Natural killer cell treated with Interleukin-12 subunit alpha and Interleukin-12 subunit beta and Interleukin-15 and Interleukin-18, amount 100 ng/mL, for 72 hours (primary cell): ENCODE results near the gene UBR1. TPM values are rescaled to one million over a fixed set of nuclear protein-coding genes. Genes with fewer than 3 reads are reported as not detected.
"Not testable (repeated sequence)": the region's sequence is repeated elsewhere in the genome, so short reads cannot be mapped to it uniquely, and the experiment has no call there.

ENCODE experiments used
- ATAC-seq, 2 donors: fragments of 150-1000 bp; cut with Tn5 transposase in 1 of 2; sonication (Bioruptor Pico), chemical (Tn5 transposase) in 1 of 2; 2 replicates each; pipeline ENCODE4 v1.10.0; 2021
- DNase-seq: peaks from one replicate; pipeline ENCODE4 v3.0.0; 2022; ENCODE audit warnings: low spot score
- H3K27ac Mint-ChIP-seq, 2 donors: 1 replicate in 1 of 2; 2 replicates in 1 of 2; pipeline ENCODE4 v1.8.0; 2022; ENCODE audit warnings: mixed read lengths in 2 of 2, mild to moderate bottlenecking in 1 of 2, moderate library complexity in 1 of 2
- H3K27me3 Mint-ChIP-seq, 2 donors: 1 replicate in 1 of 2; 2 replicates in 1 of 2; pipeline ENCODE4 v1.8.0; 2022; ENCODE audit warnings: mixed read lengths in 2 of 2
- H3K36me3 Mint-ChIP-seq: one replicate; pipeline ENCODE4 v1.8.0; 2022; ENCODE audit warnings: mixed read lengths
- H3K4me1 Mint-ChIP-seq, 2 donors: 1 replicate in 1 of 2; 2 replicates in 1 of 2; pipeline ENCODE4 v1.8.0; 2022; ENCODE audit warnings: low read depth in 2 of 2, mixed read lengths in 2 of 2, mild to moderate bottlenecking in 1 of 2
- H3K4me3 Mint-ChIP-seq: one replicate; pipeline ENCODE4 v1.8.0; 2022; ENCODE audit warnings: mixed read lengths
- H3K9me3 Mint-ChIP-seq: 2 replicates; pipeline ENCODE4 v1.8.0; 2022; ENCODE audit warnings: mixed read lengths
- total RNA-seq, 2 donors: library from RNA; stranded (reverse); gene quantifications; one replicate each; pipeline ENCODE4 v1.2.3, GENCODE V29; 2022

UBR1 gene
- total RNA-seq, 2 donors from 2014 or later: 56.4 to 59.4 TPM

GRCh38 chr15:42919308-42919707 lies 186.5 kb downstream of the UBR1 start:
- ATAC-seq: no peak
- Mint-ChIP-seq H3K27ac (peak overlapping the region; percentile 82 to 93), H3K9me3 (no peaks in the 10 kb centered on the region), H3K4me3 (peak overlapping the region; percentile 91), H3K4me1 (peaks cover 29 to 41% of the 10 kb centered on the region in 2 donors), H3K36me3 (no peaks in the 10 kb centered on the region), H3K27me3 (no peaks in the 10 kb centered on the region)
- no peak for DNase-seq

GRCh38 chr15:42918047-42918446 lies 187.8 kb downstream of the UBR1 start:
- DNase-seq (no peak), ATAC-seq (no peak)
- Mint-ChIP-seq H3K27me3 (no peaks in the 10 kb centered on the region), H3K4me1 (peaks cover 29 to 42% of the 10 kb centered on the region in 2 donors), H3K4me3 (no peak overlapping the region), H3K9me3 (no peaks in the 10 kb centered on the region), H3K36me3 (no peaks in the 10 kb centered on the region), H3K27ac (no peak overlapping the region)

- no peaks in the 10 kb centered on the region for H3K36me3 Mint-ChIP-seq
- peaks cover 19 to 29% of the 10 kb centered on the region in 2 donors for H3K4me1 Mint-ChIP-seq
- no peak overlapping the region for H3K4me3 Mint-ChIP-seq
- H3K27me3 Mint-ChIP-seq: no peaks in the 10 kb centered on the region
- H3K9me3 Mint-ChIP-seq: no peaks in the 10 kb centered on the region
- no peak for ATAC-seq
- H3K27ac Mint-ChIP-seq: peak overlapping the region in 1 of 2 donors; percentile 43
- no peak for DNase-seq
Measured at GRCh38 chr15:42915654-42916315, 190.1 kb downstream of the UBR1 start.

GRCh38 chr15:42914728-42915497 lies 190.9 kb downstream of the UBR1 start:
- H3K4me3 Mint-ChIP-seq: no peak overlapping the region
- no peaks in the 10 kb centered on the region for H3K27me3 Mint-ChIP-seq
- ATAC-seq (no peak), DNase-seq (no peak)
- H3K27ac Mint-ChIP-seq: no peak overlapping the region
- H3K9me3 Mint-ChIP-seq: no peaks in the 10 kb centered on the region
- no peaks in the 10 kb centered on the region for H3K36me3 Mint-ChIP-seq
- peaks cover 16 to 28% of the 10 kb centered on the region in 2 donors for H3K4me1 Mint-ChIP-seq

- H3K27ac Mint-ChIP-seq: no peak overlapping the region
- peaks cover 8 to 14% of the 10 kb centered on the region in 2 donors for H3K4me1 Mint-ChIP-seq
- H3K27me3 Mint-ChIP-seq: no peaks in the 10 kb centered on the region
- no peaks in the 10 kb centered on the region for H3K9me3 Mint-ChIP-seq
- ATAC-seq (no peak), DNase-seq (no peak)
- no peak overlapping the region for H3K4me3 Mint-ChIP-seq
- H3K36me3 Mint-ChIP-seq: no peaks in the 10 kb centered on the region
Measured at GRCh38 chr15:42911058-42911592, 194.7 kb downstream of the UBR1 start.

GRCh38 chr15:42908538-42908937 lies 197.3 kb downstream of the UBR1 start:
- DNase-seq (no peak), ATAC-seq (no peak)
- Mint-ChIP-seq H3K4me3 (no peak overlapping the region), H3K9me3 (no peaks in the 10 kb centered on the region), H3K27me3 (no peaks in the 10 kb centered on the region), H3K36me3 (no peaks in the 10 kb centered on the region), H3K4me1 (peaks cover 4 to 5% of the 10 kb centered on the region in 2 donors), H3K27ac (no peak overlapping the region)

GRCh38 chr15:42903388-42904324 lies 202.2 kb downstream of the UBR1 start:
- DNase-seq (no peak), ATAC-seq (no peak)
- no peaks in the 10 kb centered on the region for H3K9me3 Mint-ChIP-seq
- H3K27me3 Mint-ChIP-seq: no peaks in the 10 kb centered on the region
- H3K36me3 Mint-ChIP-seq: no peaks in the 10 kb centered on the region
- no peak overlapping the region for H3K4me3 Mint-ChIP-seq
- peaks cover 7% of the 10 kb centered on the region in 2 donors for H3K4me1 Mint-ChIP-seq
- no peak overlapping the region for H3K27ac Mint-ChIP-seq

- not testable (repeated sequence) for H3K4me1 Mint-ChIP-seq, H3K9me3 Mint-ChIP-seq, H3K27ac Mint-ChIP-seq, H3K27me3 Mint-ChIP-seq, H3K4me3 Mint-ChIP-seq, H3K36me3 Mint-ChIP-seq, DNase-seq, ATAC-seq
Measured at GRCh38 chr15:42893911-42894310, 211.9 kb downstream of the UBR1 start.

Other genes starting within 250 kb of the UBR1 start
- 10 to 100 TPM; 14.0 to 21.9 TPM for gene TTBK2, start 185.3 kb downstream of the UBR1 start, total RNA-seq
- gene TMEM62, start 27.5 kb upstream of the UBR1 start, total RNA-seq: 10 to 100 TPM; 25.5 to 40.3 TPM
- gene CCNDBP1, start 79.4 kb upstream of the UBR1 start, total RNA-seq: 100 to 1,000 TPM in 1 of 2 donors, 10 to 100 TPM in 1; 45.7 to 103 TPM
- not detected for gene EPB42, start 115.0 kb upstream of the UBR1 start, total RNA-seq
- 1 to 10 TPM in 1 of 2 donors, under 1 TPM in 1; 0.95 to 2.0 TPM for gene TGM5, start 160.9 kb upstream of the UBR1 start, total RNA-seq
- not detected for gene TGM7, start 196.2 kb upstream of the UBR1 start, total RNA-seq
- gene LCMT2, start 224.5 kb upstream of the UBR1 start, total RNA-seq: 10 to 100 TPM; 11.8 to 12.6 TPM